Effector memory CD8-positive, alpha-beta T cell (primary cell): ENCODE data around the gene RASSF3.
"Not testable (repeated sequence)": the region's sequence is repeated elsewhere in the genome, so short reads cannot be mapped to it uniquely, and the experiment has no call there.

Source experiments
- ATAC-seq: fragments of 150-1000 bp; cut with Tn5 transposase; replicated peaks from 2 replicates; pipeline ENCODE4 v1.10.0; 2021; ENCODE audit warnings: mild to moderate bottlenecking, moderate library complexity
- DNase-seq, 3 experiments: peaks; one replicate each; pipeline ENCODE4 v3.0.0; 2021
- H3K27ac Mint-ChIP-seq, 2 donors: one replicate each; pipeline ENCODE4 v1.8.0; 2022; ENCODE audit warnings: mild to moderate bottlenecking in 2 of 2, mixed read lengths in 2 of 2, moderate library complexity in 2 of 2
- H3K27me3 Mint-ChIP-seq, 2 donors: one replicate each; pipeline ENCODE4 v1.8.0; 2022; ENCODE audit warnings: mixed read lengths in 2 of 2
- H3K36me3 Mint-ChIP-seq: one replicate; pipeline ENCODE4 v1.8.0; 2022; ENCODE audit warnings: mild to moderate bottlenecking, moderate library complexity, mixed read lengths; ENCODE audit not compliant: insufficient read depth
- H3K4me1 Mint-ChIP-seq, 2 donors: one replicate each; pipeline ENCODE4 v1.8.0; 2022; ENCODE audit warnings: low read depth in 2 of 2, mixed read lengths in 2 of 2
- H3K4me3 Mint-ChIP-seq, 2 donors: one replicate each; pipeline ENCODE4 v1.8.0; 2022; ENCODE audit warnings: mild to moderate bottlenecking in 2 of 2, mixed read lengths in 2 of 2, moderate library complexity in 2 of 2
- H3K9me3 Mint-ChIP-seq, 2 donors: one replicate each; pipeline ENCODE4 v1.8.0; 2022; ENCODE audit warnings: mixed read lengths in 2 of 2

Gene RASSF3

GRCh38 chr12:64610660-64611340, 505 bp downstream of the RASSF3 start:
- Mint-ChIP-seq H3K27ac (peak overlapping the region; percentile 89 to 95), H3K4me1 (peaks cover 37 to 47% of the 10 kb centered on the region in 2 donors), H3K27me3 (no peaks in the 10 kb centered on the region), H3K36me3 (peaks cover 38% of the 10 kb centered on the region), H3K9me3 (no peaks in the 10 kb centered on the region), H3K4me3 (peak overlapping the region; percentile 92 to 96)
- ATAC-seq (peak; percentile 58), DNase-seq (peak; percentile 52 to 61 (median 60))

- Mint-ChIP-seq H3K36me3 (peaks cover 43% of the 10 kb centered on the region), H3K27ac (peak overlapping the region; percentile 89 to 95), H3K4me3 (peak overlapping the region; percentile 92 to 96), H3K9me3 (no peaks in the 10 kb centered on the region), H3K27me3 (no peaks in the 10 kb centered on the region), H3K4me1 (peaks cover 45 to 55% of the 10 kb centered on the region in 2 donors)
- DNase-seq, result no peak
- no peak for ATAC-seq
Observed at GRCh38 chr12:64611341-64612284, 1.3 kb downstream of the RASSF3 start.

GRCh38 chr12:64612843-64613242, 2.5 kb downstream of the RASSF3 start:
- Mint-ChIP-seq H3K36me3 (peaks cover 51% of the 10 kb centered on the region), H3K4me1 (peaks cover 46 to 66% of the 10 kb centered on the region in 2 donors), H3K27ac (peak overlapping the region; percentile 89 to 95), H3K27me3 (no peaks in the 10 kb centered on the region), H3K4me3 (peak overlapping the region; percentile 92 to 96), H3K9me3 (no peaks in the 10 kb centered on the region)
- no peak for ATAC-seq
- no peak for DNase-seq

DNA sequence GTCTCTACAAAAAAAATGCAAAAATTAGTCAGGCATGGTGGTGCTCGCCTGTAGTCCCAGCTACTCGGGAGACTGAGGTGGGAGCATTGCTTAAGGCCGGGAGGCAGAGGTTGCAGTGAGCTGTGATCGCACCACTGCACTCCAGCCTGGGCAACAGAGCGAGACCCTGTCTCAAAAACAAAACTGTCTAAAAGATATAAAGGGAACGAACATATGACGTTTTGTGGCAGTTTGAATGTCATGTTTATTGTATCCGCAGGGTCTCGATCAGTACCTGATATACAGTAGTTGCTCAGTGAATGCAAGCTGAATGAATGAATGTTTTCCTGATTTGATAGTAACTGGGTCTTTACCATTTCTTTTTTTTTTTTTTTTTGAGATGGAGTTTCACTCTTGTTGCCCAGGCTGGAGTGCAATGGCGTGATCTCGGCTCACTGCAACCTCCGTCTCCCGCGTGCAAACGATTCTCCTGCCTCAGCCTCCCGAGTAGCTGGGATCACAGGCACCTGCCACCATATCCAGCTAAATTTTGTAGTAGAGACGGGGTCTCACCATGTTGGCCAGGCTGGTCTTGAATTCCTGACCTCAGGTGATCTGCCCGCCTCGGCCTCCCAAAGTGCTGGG, 3.6 kb downstream of the RASSF3 start:
- not testable (repeated sequence) for DNase-seq, H3K27me3 Mint-ChIP-seq, H3K9me3 Mint-ChIP-seq, ATAC-seq
- Mint-ChIP-seq H3K4me1 (peaks cover 42 to 67% of the 10 kb centered on the region in 2 donors), H3K36me3 (peaks cover 52% of the 10 kb centered on the region), H3K27ac (peak overlapping the region; percentile 89 to 95), H3K4me3 (peak overlapping the region; percentile 92 to 96)

GRCh38 chr12:64616201-64616600, 5.9 kb downstream of the RASSF3 start:
- no peaks in the 10 kb centered on the region for H3K27me3 Mint-ChIP-seq
- H3K4me1 Mint-ChIP-seq, result peaks cover 43 to 72% of the 10 kb centered on the region in 2 donors
- no peak overlapping the region for H3K4me3 Mint-ChIP-seq
- H3K27ac Mint-ChIP-seq, result peak overlapping the region; percentile 57 to 66
- no peaks in the 10 kb centered on the region for H3K9me3 Mint-ChIP-seq
- ATAC-seq, result no peak
- peaks cover 57% of the 10 kb centered on the region for H3K36me3 Mint-ChIP-seq
- DNase-seq, result no peak

DNA sequence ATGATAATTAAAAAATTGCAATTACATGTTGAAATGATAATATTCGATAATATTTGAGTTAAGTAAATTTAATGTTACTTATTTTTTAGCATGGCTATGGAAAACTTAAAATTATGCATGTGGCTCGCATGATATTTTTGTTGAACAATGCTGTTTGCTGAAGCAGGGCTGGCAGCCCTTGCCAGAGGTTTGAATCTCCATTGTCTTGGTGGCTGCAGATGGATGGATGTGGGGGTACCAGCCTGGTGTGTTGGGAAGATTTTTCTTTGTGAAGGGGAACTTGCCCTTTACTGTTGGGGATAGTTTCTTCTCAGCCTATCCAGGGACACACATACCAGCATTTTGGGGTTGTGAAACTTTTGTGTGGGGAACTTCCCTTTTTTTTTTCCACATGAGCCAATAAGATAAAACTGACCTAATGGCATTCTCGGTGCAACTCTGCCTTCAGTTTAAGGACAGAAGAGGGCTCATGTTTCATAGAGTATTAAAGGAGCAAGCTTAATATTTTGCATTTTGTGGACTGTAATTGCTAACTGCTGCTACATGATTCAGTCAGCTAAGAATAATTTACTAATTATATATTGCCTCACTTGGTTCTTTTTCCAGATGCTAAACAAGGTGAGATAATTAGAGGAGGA, 8.8 kb downstream of the RASSF3 start:
- H3K4me1 Mint-ChIP-seq, result peaks cover 39 to 68% of the 10 kb centered on the region in 2 donors
- peak overlapping the region; percentile 44 to 71 for H3K27ac Mint-ChIP-seq
- H3K36me3 Mint-ChIP-seq, result peaks cover 48% of the 10 kb centered on the region
- ATAC-seq, result no peak
- no peaks in the 10 kb centered on the region for H3K27me3 Mint-ChIP-seq
- no peaks in the 10 kb centered on the region for H3K9me3 Mint-ChIP-seq
- H3K4me3 Mint-ChIP-seq, result peak overlapping the region; percentile 46
- no peak for DNase-seq

GRCh38 chr12:64621257-64621942, 11.1 kb downstream of the RASSF3 start:
- Mint-ChIP-seq H3K27ac (no peak overlapping the region), H3K4me1 (peaks cover 35 to 69% of the 10 kb centered on the region in 2 donors), H3K36me3 (peaks cover 31% of the 10 kb centered on the region), H3K4me3 (no peak overlapping the region), H3K9me3 (no peaks in the 10 kb centered on the region), H3K27me3 (no peaks in the 10 kb centered on the region)
- no peak for DNase-seq
- ATAC-seq, result peak; percentile 48

GRCh38 chr12:64624035-64624434, 13.7 kb downstream of the RASSF3 start:
- no peak for ATAC-seq
- peaks cover 42 to 64% of the 10 kb centered on the region in 2 donors for H3K4me1 Mint-ChIP-seq
- no peaks in the 10 kb centered on the region for H3K27me3 Mint-ChIP-seq
- H3K9me3 Mint-ChIP-seq, result no peaks in the 10 kb centered on the region
- H3K4me3 Mint-ChIP-seq, result peak overlapping the region in 1 of 2 donors; percentile 33
- H3K36me3 Mint-ChIP-seq, result peaks cover 20% of the 10 kb centered on the region
- H3K27ac Mint-ChIP-seq, result peak overlapping the region in 1 of 2 donors; percentile 64
- no peak for DNase-seq

- H3K4me3 Mint-ChIP-seq, result peak overlapping the region; percentile 78 to 87
Observed at GRCh38 chr12:64625243-64626077, 15.2 kb downstream of the RASSF3 start.

GRCh38 chr12:64626588-64626987, 16.3 kb downstream of the RASSF3 start:
- Mint-ChIP-seq H3K36me3 (peaks cover 25% of the 10 kb centered on the region), H3K4me1 (peaks cover 44 to 68% of the 10 kb centered on the region in 2 donors), H3K27ac (peak overlapping the region; percentile 30 to 63), H3K4me3 (peak overlapping the region in 1 of 2 donors; percentile 22)
- not testable (repeated sequence) for ATAC-seq, H3K9me3 Mint-ChIP-seq, DNase-seq, H3K27me3 Mint-ChIP-seq

More at GRCh38 chr12:64625243-64626077, 15.2 kb downstream of the RASSF3 start:
- peaks cover 36 to 56% of the 10 kb centered on the region in 2 donors for H3K4me1 Mint-ChIP-seq
- H3K27me3 Mint-ChIP-seq, result no peaks in the 10 kb centered on the region
- ATAC-seq, result peak; percentile 60
- peak overlapping the region; percentile 53 to 92 for H3K27ac Mint-ChIP-seq
- H3K36me3 Mint-ChIP-seq, result peaks cover 17% of the 10 kb centered on the region
- H3K9me3 Mint-ChIP-seq, result no peaks in the 10 kb centered on the region
- no peak for DNase-seq

DNA sequence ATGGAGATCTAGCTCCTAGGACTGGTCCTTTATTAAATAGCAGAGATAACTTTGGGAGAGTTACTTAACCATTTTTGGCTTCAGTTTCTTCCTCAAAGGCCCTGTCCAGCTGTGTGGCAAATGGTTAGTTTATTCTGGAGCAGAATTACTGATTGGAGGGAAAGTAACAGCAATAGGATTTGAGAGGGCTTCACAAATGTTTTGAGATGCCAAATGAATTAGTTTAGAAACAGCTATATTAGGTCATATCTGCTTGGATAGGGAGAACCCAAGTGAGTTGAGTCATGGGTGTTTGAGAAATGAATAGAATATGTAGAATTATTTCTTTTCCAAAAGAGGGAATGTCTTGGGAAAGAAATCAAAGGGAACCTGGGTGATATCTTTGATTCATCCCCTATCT, 17.5 kb downstream of the RASSF3 start:
- Mint-ChIP-seq H3K4me3 (no peak overlapping the region), H3K36me3 (peaks cover 27% of the 10 kb centered on the region), H3K27me3 (no peaks in the 10 kb centered on the region), H3K27ac (peak overlapping the region; percentile 30 to 63), H3K4me1 (peaks cover 50 to 72% of the 10 kb centered on the region in 2 donors), H3K9me3 (no peaks in the 10 kb centered on the region)
- ATAC-seq (no peak), DNase-seq (no peak)

GRCh38 chr12:64631197-64631596, 20.9 kb downstream of the RASSF3 start:
- Mint-ChIP-seq H3K27ac (peak overlapping the region; percentile 65 to 76), H3K4me3 (peak overlapping the region in 1 of 2 donors; percentile 44), H3K9me3 (no peaks in the 10 kb centered on the region), H3K36me3 (peaks cover 29% of the 10 kb centered on the region), H3K27me3 (no peaks in the 10 kb centered on the region), H3K4me1 (peaks cover 51 to 66% of the 10 kb centered on the region in 2 donors)
- ATAC-seq, result no peak
- no peak for DNase-seq
